ENCODE data around the gene DXO.
A peak's percentile ranks its signal among the peaks of the same experiment; 100 is the strongest.

DXO gene

DNA sequence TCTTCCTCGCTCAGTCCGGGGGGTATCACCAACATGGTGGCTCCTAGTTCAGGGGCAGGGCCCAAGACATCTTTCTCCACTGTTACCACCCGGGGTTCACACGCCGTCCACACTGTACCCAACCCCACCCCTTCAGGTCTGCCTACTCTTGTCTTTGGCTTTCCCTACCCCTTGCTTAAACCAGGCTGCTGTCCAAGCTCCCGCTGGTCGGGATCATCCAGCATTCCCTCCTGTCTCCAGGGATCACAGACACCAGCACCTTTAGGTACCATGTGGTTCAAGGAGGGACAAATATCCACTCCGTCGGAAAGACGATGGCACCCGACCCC is 13.6 kb downstream of the DXO start:
- peak overlapping the region; percentile 93 for H3K4me3 ChIP-seq (ENCODE audit: low read depth, low read length)
- DNase-seq (ENCODE audit: low read depth) = no peak
- TF ChIP-seq, protein P1, sequence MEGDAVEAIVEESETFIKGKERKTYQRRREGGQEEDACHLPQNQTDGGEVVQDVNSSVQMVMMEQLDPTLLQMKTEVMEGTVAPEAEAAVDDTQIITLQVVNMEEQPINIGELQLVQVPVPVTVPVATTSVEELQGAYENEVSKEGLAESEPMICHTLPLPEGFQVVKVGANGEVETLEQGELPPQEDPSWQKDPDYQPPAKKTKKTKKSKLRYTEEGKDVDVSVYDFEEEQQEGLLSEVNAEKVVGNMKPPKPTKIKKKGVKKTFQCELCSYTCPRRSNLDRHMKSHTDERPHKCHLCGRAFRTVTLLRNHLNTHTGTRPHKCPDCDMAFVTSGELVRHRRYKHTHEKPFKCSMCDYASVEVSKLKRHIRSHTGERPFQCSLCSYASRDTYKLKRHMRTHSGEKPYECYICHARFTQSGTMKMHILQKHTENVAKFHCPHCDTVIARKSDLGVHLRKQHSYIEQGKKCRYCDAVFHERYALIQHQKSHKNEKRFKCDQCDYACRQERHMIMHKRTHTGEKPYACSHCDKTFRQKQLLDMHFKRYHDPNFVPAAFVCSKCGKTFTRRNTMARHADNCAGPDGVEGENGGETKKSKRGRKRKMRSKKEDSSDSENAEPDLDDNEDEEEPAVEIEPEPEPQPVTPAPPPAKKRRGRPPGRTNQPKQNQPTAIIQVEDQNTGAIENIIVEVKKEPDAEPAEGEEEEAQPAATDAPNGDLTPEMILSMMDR (IDR thresholded peaks at IDR 0.05; ENCODE audit: control insufficient read depth, extremely low read depth, insufficient read depth) = no peak

DNA sequence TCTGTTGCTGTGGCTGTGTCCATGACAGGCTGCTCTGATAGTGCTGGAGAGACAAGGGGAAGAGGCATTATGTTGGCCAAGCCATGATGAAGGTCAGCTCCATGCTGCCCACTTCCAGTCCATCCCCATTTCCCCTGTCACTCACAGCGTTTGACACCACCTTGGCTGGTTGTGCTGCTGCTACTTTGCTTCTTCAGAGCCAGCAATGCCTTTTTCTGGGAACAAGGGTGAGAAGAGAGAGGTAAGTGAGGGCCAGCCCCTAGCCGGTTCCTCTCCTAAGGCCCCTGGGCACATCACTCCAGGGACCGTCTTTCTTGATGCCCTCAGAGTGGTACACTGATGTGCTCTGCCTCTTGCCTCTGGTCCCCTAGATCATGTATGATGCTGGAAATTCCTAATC is 15.1 kb downstream of the DXO start:
- TF ChIP-seq, protein P1 (IDR thresholded peaks at IDR 0.05; ENCODE audit: control insufficient read depth, extremely low read depth, insufficient read depth) = no peak
- H3K4me3 ChIP-seq (ENCODE audit: low read depth, low read length) = no peak overlapping the region
- no peak for DNase-seq (ENCODE audit: low read depth)

DNA sequence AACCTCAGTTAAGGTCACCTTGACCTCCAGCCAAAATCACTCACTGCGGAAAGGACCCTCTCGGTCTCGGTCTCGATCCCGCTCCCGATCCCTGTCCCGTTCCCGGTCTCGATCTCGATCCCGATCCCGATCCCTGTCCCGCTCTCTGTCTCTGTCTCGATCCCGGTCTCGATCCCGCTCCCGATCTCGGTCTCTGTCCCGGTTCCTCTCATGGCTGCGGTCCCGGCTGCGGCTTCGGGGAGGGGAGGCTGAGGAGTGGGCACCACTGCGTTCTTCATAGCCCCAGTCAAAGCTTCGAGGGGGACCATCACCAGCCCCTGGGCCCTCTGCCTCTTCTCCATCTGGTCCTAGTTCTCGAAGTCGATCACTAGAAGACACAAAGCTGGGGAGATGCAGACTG is 17.4 kb downstream of the DXO start:
- no peak overlapping the region for H3K4me3 ChIP-seq (ENCODE audit: low read depth, low read length)
- TF ChIP-seq, protein P1 (IDR thresholded peaks at IDR 0.05; ENCODE audit: control insufficient read depth, extremely low read depth, insufficient read depth) = no peak
- no peak for DNase-seq (ENCODE audit: low read depth)

DNA sequence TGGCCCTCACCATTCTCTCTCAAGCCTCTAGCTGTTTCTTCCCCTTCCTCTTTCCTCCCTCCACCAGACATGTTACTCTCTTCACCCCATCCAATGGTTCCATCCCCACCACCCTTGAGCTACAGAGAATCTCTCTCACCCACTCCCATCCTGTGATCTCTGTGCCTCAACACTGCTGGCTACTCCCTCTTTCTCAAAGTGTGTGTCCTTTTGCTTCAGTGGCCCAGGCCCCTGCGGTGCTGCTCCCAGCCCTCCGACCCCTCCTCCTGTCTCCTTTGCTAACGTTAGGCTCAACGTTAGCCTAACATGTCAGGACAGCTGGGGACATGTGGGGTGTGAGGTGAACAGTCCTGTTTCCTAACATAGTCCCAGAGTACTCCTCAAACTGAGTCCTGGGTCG is 19.0 kb downstream of the DXO start:
- H3K4me3 ChIP-seq (ENCODE audit: low read depth, low read length) = no peak overlapping the region
- TF ChIP-seq, protein P1 (IDR thresholded peaks at IDR 0.05; ENCODE audit: control insufficient read depth, extremely low read depth, insufficient read depth) = no peak
- DNase-seq (ENCODE audit: low read depth) = no peak

DNA sequence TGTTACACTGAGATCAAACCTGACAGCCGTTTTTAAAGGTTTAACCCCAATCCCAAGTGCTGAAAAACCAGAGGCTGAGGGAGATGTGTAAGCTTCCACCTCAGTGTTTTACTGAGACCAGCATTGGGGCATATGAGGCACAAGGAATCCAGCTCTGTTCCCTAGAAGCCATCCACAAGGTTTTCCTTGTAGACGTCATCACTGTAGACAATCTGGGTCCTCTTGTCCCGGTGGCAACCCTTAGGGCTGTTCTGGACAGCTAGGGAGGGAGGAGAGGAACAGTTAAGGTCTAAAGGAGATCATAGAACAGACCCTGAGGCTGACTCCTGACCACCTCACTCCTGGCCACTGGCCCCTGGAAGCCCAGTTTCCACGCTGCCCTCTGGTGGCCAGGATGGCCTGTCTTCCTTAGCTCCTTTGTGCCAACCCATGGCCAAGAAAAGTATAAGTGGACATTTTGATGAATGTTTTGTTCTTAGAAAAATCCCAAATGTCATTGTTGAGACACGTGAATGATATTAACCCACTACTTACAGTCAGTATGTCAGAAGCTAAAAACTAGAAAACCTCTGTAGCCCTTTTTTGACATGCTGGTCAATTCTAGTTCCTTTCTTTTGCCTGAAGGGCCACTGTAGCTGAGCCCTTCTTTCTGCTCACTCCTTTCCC is 19.7 kb downstream of the DXO start:
- TF ChIP-seq, protein P1 (IDR thresholded peaks at IDR 0.05; ENCODE audit: control insufficient read depth, extremely low read depth, insufficient read depth) = peak; percentile 77
- no peak overlapping the region for H3K4me3 ChIP-seq (ENCODE audit: low read depth, low read length)
- no peak for DNase-seq (ENCODE audit: low read depth)

DNA sequence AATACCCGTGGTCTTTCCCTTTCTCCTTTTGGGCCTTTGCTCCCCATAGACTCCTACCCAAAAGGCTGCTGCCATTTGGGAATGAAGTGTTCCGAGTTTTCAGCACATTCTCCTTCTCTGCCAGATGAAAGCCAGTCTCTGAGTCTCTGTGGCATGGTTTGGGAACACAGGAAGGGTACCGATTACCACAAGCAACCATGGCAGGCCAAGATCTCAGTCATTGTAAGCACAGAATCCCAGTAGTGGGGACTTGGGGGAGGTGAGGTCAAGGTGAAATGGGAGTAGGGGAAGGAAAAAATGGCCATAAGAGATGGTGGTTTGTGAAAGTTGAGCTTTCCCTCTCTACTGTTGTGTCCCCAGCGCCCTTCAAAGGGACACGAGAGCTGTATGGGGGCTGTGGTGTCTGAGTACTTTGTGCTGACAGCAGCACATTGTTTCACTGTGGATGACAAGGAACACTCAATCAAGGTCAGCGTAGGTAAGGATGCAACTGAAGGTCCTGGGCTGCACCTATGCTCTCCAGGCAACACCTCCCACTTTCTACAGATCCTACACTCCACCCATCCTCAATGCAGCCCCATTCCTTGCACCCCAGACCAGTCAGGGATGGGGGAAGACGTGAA is 21.9 kb downstream of the DXO start:
- H3K4me3 ChIP-seq (ENCODE audit: low read depth, low read length) = no peak overlapping the region
- no peak for DNase-seq (ENCODE audit: low read depth)
- TF ChIP-seq, protein P1 (IDR thresholded peaks at IDR 0.05; ENCODE audit: control insufficient read depth, extremely low read depth, insufficient read depth) = no peak
